Pancreas (tissue), 10 donors: Measurements from ENCODE around the gene EHBP1L1. TPM values are rescaled to one million over a fixed set of nuclear protein-coding genes. Genes with fewer than 3 reads are reported as not detected.
A peak's percentile ranks its signal among the peaks of the same experiment; 100 is the strongest.

Source experiments
- ATAC-seq, 4 donors: fragments of 200-7000 bp; cut with Tn5 transposase; one replicate each; pipeline versions ENCODE4 v1.8.0 to v1.9.1; 2020; ENCODE audit warnings: mild to moderate bottlenecking in 4 of 4, moderate library complexity in 4 of 4
- DNase-seq, 6 donors: peaks; one replicate each; pipeline ENCODE4 v3.0.0-alpha.2; 2020
- FAIRE-seq: peaks from 2 replicates; lab custom pipeline; 2012; peaks lifted over from hg19 to GRCh38; lab: Jason Lieb, UNC
- H3K27ac ChIP-seq, 4 donors: fragments of 200-600 bp; sonication (generic); 1 replicate in 3 of 4; 2 replicates in 1 of 4; pipeline versions ENCODE4 v1.5.0 to v1.8.0; 2020
- H3K27me3 ChIP-seq, 4 donors: fragments of 200-600 bp; one replicate each; pipeline ENCODE4 v1.8.0; 2021
- H3K36me3 ChIP-seq, 3 donors: fragments of 200-600 bp; sonication (generic) in 1 of 3; one replicate each; pipeline versions ENCODE4 v1.5.0 to v1.8.0; 2020 to 2021
- H3K4me1 ChIP-seq, 3 donors: fragments of 200-600 bp; one replicate each; pipeline ENCODE4 v1.8.0; 2021
- H3K4me3 ChIP-seq, 4 donors: fragments of 200-600 bp; sonication (generic) in 2 of 4; one replicate each; pipeline versions ENCODE4 v1.5.0 to v1.8.0; 2020 to 2021
- H3K9me3 ChIP-seq, 4 donors: fragments of 200-600 bp; one replicate each; pipeline ENCODE4 v1.8.0; 2021
- WGBS, 2 donors: extraction: QIAGEN DNeasy Blood & Tissue Kit; methylation state at CpG; one replicate each; pipeline ENCODE4 v1.1.7; 2013; 5-methylcytosine and 5-hydroxymethylcytosine counted together
- intact Hi-C, 3 donors: fragments of 100-400 bp; cut with DNase I; formaldehyde crosslinking; loops; one replicate each; pipeline versions ENCODE4 v1.11.1 to v1.14.2; 2022
- polyA plus RNA-seq, 2 donors: library from polyadenylated mRNA; stranded (reverse); fragments of 200-250 nt; gene quantifications; one replicate each; pipeline ENCODE4 v1.2.3, GENCODE V29; 2013
- total RNA-seq, 6 donors: library from RNA; stranded (reverse); fragmentation: NEBNext Ultra II Directional in 4 of 6; extraction: Animal tissue kit (Norgen Biotek cat#: 25700) in 4 of 6; gene quantifications; one replicate each; pipeline versions ENCODE4 v1.2.1 to v1.2.4, GENCODE V29; 2021 to 2023
- TF ChIP-seq, protein P1 (sequence below), 4 donors: fragments of 200-600 bp; sonication (generic) in 3 of 4; IDR thresholded peaks; one replicate each; pipeline versions ENCODE4 v1.5.0 to v1.8.0; 2021; ENCODE audit warnings: antibody characterized with exemption in 4 of 4
- donor health status: healthy with polysubstance abuse.
- donor health status: DM: no; HTN: no; CAD: no; lungs with moderate emphysema.
- donor health status: DM: no; HTN: no; CAD: no.
- donor health status: control.
- donor health status: control.
- donor health status: Bipolar disorder and iron deficiency.
- donor health status: DM: yes; HTN: yes; CAD: no.
- donor health status: DM: no; HTN: no; CAD: no.
- donor health status: DM: no; HTN: no; CAD: no.
- donor health status: DM: yes; HTN: yes; CAD: no.

Gene EHBP1L1
- total and polyA plus RNA-seq, 8 donors: 6.5 to 34.2 (median 14.6) TPM

DNA sequence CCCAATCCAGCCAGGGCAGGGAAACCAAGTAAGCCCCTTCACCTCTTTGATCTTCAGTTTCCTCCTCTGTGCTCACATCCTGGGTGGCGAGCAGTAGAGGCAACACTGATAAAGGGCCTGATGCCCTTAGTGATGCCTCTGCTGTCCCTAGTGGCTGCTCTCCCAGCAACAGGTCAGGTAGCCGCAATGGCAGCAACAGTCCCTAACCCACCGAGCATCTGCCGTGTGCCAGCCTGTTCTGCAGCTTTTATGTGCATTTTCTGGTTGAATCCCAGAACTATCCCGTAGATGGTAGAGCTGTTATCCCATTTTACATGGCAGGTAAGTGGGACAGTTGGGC lies 45.7 kb upstream of the EHBP1L1 start:
- peaks cover 2 to 26% (median 9%) of the 10 kb centered on the region in 3 donors for H3K36me3 ChIP-seq
- H3K4me3 ChIP-seq: no peak overlapping the region
- DNase-seq (no peak), FAIRE-seq (no peak), ATAC-seq (no peak)
- no peaks in the 10 kb centered on the region for H3K27me3 ChIP-seq
- H3K27ac ChIP-seq: no peak overlapping the region
- TF ChIP-seq, protein P1, sequence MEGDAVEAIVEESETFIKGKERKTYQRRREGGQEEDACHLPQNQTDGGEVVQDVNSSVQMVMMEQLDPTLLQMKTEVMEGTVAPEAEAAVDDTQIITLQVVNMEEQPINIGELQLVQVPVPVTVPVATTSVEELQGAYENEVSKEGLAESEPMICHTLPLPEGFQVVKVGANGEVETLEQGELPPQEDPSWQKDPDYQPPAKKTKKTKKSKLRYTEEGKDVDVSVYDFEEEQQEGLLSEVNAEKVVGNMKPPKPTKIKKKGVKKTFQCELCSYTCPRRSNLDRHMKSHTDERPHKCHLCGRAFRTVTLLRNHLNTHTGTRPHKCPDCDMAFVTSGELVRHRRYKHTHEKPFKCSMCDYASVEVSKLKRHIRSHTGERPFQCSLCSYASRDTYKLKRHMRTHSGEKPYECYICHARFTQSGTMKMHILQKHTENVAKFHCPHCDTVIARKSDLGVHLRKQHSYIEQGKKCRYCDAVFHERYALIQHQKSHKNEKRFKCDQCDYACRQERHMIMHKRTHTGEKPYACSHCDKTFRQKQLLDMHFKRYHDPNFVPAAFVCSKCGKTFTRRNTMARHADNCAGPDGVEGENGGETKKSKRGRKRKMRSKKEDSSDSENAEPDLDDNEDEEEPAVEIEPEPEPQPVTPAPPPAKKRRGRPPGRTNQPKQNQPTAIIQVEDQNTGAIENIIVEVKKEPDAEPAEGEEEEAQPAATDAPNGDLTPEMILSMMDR (IDR thresholded peaks at IDR 0.05): no peak
- peaks cover 0 to 8% (median 5%) of the 10 kb centered on the region in 3 donors for H3K4me1 ChIP-seq
- no peaks in the 10 kb centered on the region for H3K9me3 ChIP-seq
- 86 to 92% methylated on average over 5 of the region's 5 CpGs for WGBS, 2 donors
- intact Hi-C loops: loop anchor here in 2 of 3 donors (10.0 kb wide), 2 partner anchors 55 to 315 kb away; no protein-coding TSS in a partner anchor

GRCh38 chr11:65532388-65533064 lies 43.3 kb upstream of the EHBP1L1 start:
- intact Hi-C loops: loop anchor here in 2 of 3 donors (10.0 kb wide), 2 partner anchors 52 to 318 kb away; no protein-coding TSS in a partner anchor
- Histone ChIP-seq H3K27ac (no peak overlapping the region), H3K36me3 (peaks cover 2 to 26% (median 9%) of the 10 kb centered on the region in 3 donors), H3K9me3 (no peaks in the 10 kb centered on the region), H3K4me3 (no peak overlapping the region), H3K27me3 (no peaks in the 10 kb centered on the region), H3K4me1 (no peaks in the 10 kb centered on the region)
- TF ChIP-seq, protein P1 (IDR thresholded peaks at IDR 0.05): no peak
- DNase-seq (peak in 1 of 6 donors; percentile 65), ATAC-seq (peak in 1 of 4 donors; percentile 19), FAIRE-seq (no peak)
- 84 to 89% methylated on average over 15 of the region's 15 CpGs for WGBS, 2 donors

- TF ChIP-seq, protein P1 (IDR thresholded peaks at IDR 0.05): no peak
- H3K36me3 ChIP-seq: peaks cover 2 to 35% (median 9%) of the 10 kb centered on the region in 3 donors
- no peak for FAIRE-seq
Measured at GRCh38 chr11:65535102-65535501, 40.8 kb upstream of the EHBP1L1 start.

GRCh38 chr11:65536412-65537295 lies 39.2 kb upstream of the EHBP1L1 start:
- intact Hi-C loops: loop anchor here in 2 of 3 donors (10.0 kb wide), 2 partner anchors 48 to 322 kb away; no protein-coding TSS in a partner anchor
- H3K27ac ChIP-seq: no peak overlapping the region
- 86 to 89% methylated on average over 12 of the region's 12 CpGs for WGBS, 2 donors
- no peaks in the 10 kb centered on the region for H3K9me3 ChIP-seq
- peaks cover 0 to 23% (median 9%) of the 10 kb centered on the region in 3 donors for H3K36me3 ChIP-seq
- FAIRE-seq (no peak), DNase-seq (peak in 1 of 6 donors; percentile 62), ATAC-seq (no peak)
- TF ChIP-seq, protein P1 (IDR thresholded peaks at IDR 0.05): no peak
- H3K27me3 ChIP-seq: no peaks in the 10 kb centered on the region
- peaks cover 5 to 8% (median 7%) of the 10 kb centered on the region in 3 donors for H3K4me1 ChIP-seq
- H3K4me3 ChIP-seq: no peak overlapping the region

More at GRCh38 chr11:65535102-65535501, 40.8 kb upstream of the EHBP1L1 start:
- no peak overlapping the region for H3K27ac ChIP-seq
- intact Hi-C loops: loop anchor here in 2 of 3 donors (10.0 kb wide), 2 partner anchors 50 to 320 kb away; no protein-coding TSS in a partner anchor
- H3K9me3 ChIP-seq: no peaks in the 10 kb centered on the region
- no peak for ATAC-seq
- H3K4me1 ChIP-seq: peaks cover 0 to 5% (median 0%) of the 10 kb centered on the region in 3 donors
- no peak overlapping the region for H3K4me3 ChIP-seq
- no peak for DNase-seq
- 80 to 90% methylated on average over 9 of the region's 9 CpGs for WGBS, 2 donors
- H3K27me3 ChIP-seq: no peaks in the 10 kb centered on the region
